Stomach (tissue), 9 donors: ENCODE data around the gene SELENOT. TPM values are rescaled to one million over a fixed set of nuclear protein-coding genes. Genes with fewer than 3 reads are reported as not detected.
"Not testable (repeated sequence)": the region's sequence is repeated elsewhere in the genome, so short reads cannot be mapped to it uniquely, and the experiment has no call there.

Experiments used
- DNase-seq, 2 donors: peaks; one replicate each; pipeline versions ENCODE4 v3.0.0 to v3.0.0-alpha.2; 2013 to 2019
- H3K27ac ChIP-seq, 5 donors: fragments of 200-600 bp in 4 of 5; sonication (generic) in 4 of 5; one replicate each; pipeline ENCODE4 v1.5.1; 2013 to 2019; ENCODE audit warnings: mild to moderate bottlenecking in 1 of 5, moderate library complexity in 1 of 5
- H3K27me3 ChIP-seq, 3 donors: fragments of 200-600 bp; sonication (generic); one replicate each; pipeline ENCODE4 v1.5.1; 2017 to 2019; ENCODE audit warnings: mixed run types in 1 of 3
- H3K36me3 ChIP-seq, 4 donors: fragments of 200-600 bp; sonication (generic); 1 replicate in 3 of 4; 2 replicates in 1 of 4; pipeline ENCODE4 v1.5.1; 2016 to 2019
- H3K4me1 ChIP-seq, 4 donors: fragments of 200-600 bp; sonication (generic); one replicate each; pipeline ENCODE4 v1.5.1; 2016 to 2019
- H3K4me3 ChIP-seq, 4 donors: fragments of 200-600 bp; sonication (generic) in 3 of 4; one replicate each; pipeline ENCODE4 v1.5.1; 2016 to 2019; ENCODE audit warnings: mild to moderate bottlenecking in 1 of 4
- H3K9me3 ChIP-seq, 4 donors: fragments of 200-600 bp; sonication (generic); one replicate each; pipeline ENCODE4 v1.5.1; 2016 to 2019
- EP300 ChIP-seq: sonication (generic); formaldehyde crosslinking; IDR thresholded peaks from one replicate; pipeline ENCODE4 v1.6.1; 2017; ENCODE audit warnings: antibody characterized with exemption
- POLR2A ChIP-seq, 4 donors: fragments of 450-650 bp; IDR thresholded peaks; one replicate each; pipeline ENCODE4 v1.6.1; 2016; ENCODE audit warnings: antibody characterized with exemption in 4 of 4, control low read depth in 2 of 4, mild to moderate bottlenecking in 1 of 4, moderate library complexity in 1 of 4
- POLR2AphosphoS5 ChIP-seq, 3 donors: sonication (generic); formaldehyde crosslinking; IDR thresholded peaks; one replicate each; pipeline ENCODE4 v1.6.1; 2016; ENCODE audit warnings: antibody characterized with exemption in 3 of 3
- WGBS, 5 donors: extraction: QIAGEN DNeasy Blood & Tissue Kit in 3 of 5; methylation state at CpG; one replicate each; pipeline versions ENCODE4 v1.1.5 to v1.1.7; 2013 to 2018; 5-methylcytosine and 5-hydroxymethylcytosine counted together
- intact Hi-C: fragments of 100-400 bp; cut with DNase I; formaldehyde crosslinking; loops from one replicate; pipeline ENCODE4 v1.15.1; 2023; ENCODE audit warnings: low total_unique reads
- polyA plus RNA-seq, 3 donors: library from polyadenylated mRNA; stranded (reverse); fragments of 200-250 nt; gene quantifications; one replicate each; pipeline ENCODE4 v1.2.3, GENCODE V29; 2013
- total RNA-seq, 5 donors: library from RNA; depleted of rRNA; stranded (reverse); fragments of >200 nt; gene quantifications; one replicate each; pipeline versions ENCODE4 v1.1.0 to v1.2.3, GENCODE V29; 2014 to 2016
- TF ChIP-seq, protein P1 (sequence below), 7 experiments: fragments of 450-650 bp in 4 of 7; fragments of 200-600 bp in 3 of 7; sonication (generic) in 3 of 7; IDR thresholded peaks; one replicate each; pipeline ENCODE4 v1.5.1; 2016 to 2019; ENCODE audit warnings: antibody characterized with exemption in 7 of 7, control low read depth in 2 of 7, mild to moderate bottlenecking in 1 of 7
- donor health status: healthy with polysubstance abuse.
- donor health status: Bipolar disorder and iron deficiency.
- donor health status: healthy.

Gene SELENOT
- total and polyA plus RNA-seq, 8 donors, result 41.5 to 324 (median 54.4) TPM

DNA sequence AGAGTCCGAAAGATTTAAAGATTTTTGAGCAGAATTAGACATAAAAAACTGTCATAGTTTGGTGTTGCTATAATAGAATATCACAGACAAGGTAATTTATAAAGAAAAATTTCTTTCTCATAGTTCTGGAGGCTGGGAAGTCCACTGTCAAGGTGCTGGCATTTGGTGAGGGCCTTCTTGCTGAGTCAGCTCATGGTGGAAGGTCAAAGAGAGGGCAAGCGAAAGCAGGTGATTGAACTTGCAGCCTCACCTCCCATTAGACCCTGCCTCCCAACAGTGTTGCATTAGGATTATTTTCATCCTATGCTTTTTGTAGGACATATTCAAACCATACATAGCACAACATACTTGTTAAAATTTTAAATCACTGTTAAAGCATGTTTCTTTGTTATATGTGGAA is 9.9 kb downstream of the SELENOT start:
- H3K4me3 ChIP-seq, result no peak overlapping the region
- H3K27ac ChIP-seq, result no peak overlapping the region
- H3K9me3 ChIP-seq, result no peaks in the 10 kb centered on the region
- no peak for DNase-seq
- intact Hi-C loops, result no loop called here
- TF ChIP-seq EP300, result no peak
- TF ChIP-seq, protein P1, sequence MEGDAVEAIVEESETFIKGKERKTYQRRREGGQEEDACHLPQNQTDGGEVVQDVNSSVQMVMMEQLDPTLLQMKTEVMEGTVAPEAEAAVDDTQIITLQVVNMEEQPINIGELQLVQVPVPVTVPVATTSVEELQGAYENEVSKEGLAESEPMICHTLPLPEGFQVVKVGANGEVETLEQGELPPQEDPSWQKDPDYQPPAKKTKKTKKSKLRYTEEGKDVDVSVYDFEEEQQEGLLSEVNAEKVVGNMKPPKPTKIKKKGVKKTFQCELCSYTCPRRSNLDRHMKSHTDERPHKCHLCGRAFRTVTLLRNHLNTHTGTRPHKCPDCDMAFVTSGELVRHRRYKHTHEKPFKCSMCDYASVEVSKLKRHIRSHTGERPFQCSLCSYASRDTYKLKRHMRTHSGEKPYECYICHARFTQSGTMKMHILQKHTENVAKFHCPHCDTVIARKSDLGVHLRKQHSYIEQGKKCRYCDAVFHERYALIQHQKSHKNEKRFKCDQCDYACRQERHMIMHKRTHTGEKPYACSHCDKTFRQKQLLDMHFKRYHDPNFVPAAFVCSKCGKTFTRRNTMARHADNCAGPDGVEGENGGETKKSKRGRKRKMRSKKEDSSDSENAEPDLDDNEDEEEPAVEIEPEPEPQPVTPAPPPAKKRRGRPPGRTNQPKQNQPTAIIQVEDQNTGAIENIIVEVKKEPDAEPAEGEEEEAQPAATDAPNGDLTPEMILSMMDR (IDR thresholded peaks at IDR 0.05), result no peak
- TF ChIP-seq POLR2AphosphoS5 (IDR thresholded peaks at IDR 0.05), result no peak
- TF ChIP-seq POLR2A (IDR thresholded peaks at IDR 0.05), result no peak
- H3K27me3 ChIP-seq, result no peaks in the 10 kb centered on the region
- WGBS, 5 donors, result 94 to 99% (median 94%) methylated on average over 2 of the region's 2 CpGs
- peaks cover 8 to 12% (median 10%) of the 10 kb centered on the region in 4 donors for H3K36me3 ChIP-seq
- peaks cover 0 to 63% (median 40%) of the 10 kb centered on the region in 4 donors for H3K4me1 ChIP-seq

DNA sequence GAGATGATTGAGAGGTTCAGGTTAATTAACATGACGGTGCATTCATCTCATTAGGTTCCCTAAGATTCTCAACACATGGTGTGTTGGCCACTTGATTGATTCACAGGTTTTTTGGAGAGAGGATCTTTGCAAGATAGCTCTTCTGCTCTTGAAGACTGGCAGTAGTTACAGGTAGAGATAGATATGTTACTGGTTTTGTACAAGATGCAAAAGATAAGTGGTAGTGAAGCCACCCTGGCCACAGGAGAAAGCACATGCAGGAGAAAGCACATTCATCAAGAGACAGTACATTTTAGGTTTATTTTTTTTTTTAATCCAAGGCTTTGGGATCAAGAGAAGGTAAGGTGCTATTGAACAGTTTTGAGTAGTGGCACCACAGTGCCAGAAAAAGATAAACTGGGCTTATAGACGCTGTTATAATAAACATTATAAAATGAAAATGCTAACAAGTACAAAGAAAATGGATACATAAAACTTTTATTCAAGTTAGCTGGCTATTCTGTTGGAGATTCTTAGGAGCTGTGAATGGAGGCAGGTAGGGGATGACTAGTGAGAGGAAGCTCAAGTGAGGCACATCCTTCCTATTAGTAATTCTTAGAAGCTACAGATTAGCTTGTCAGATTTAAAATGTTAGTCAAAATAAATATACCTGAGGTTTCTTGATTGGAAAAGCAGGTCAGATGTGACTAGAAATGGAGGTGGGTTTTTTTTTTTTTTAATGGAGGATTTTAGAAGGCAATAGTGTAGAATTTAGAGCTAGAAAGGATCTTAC is 10.8 kb downstream of the SELENOT start:
- H3K4me1 ChIP-seq, result peaks cover 0 to 54% (median 34%) of the 10 kb centered on the region in 4 donors
- no peak overlapping the region for H3K27ac ChIP-seq
- H3K36me3 ChIP-seq, result peaks cover 8 to 16% (median 13%) of the 10 kb centered on the region in 4 donors
- DNase-seq, result no peak
- H3K9me3 ChIP-seq, result no peaks in the 10 kb centered on the region
- intact Hi-C loops, result no loop called here
- WGBS, 5 donors, result 70 to 91% (median 83%) methylated on average over 2 of the region's 2 CpGs
- TF ChIP-seq POLR2A (IDR thresholded peaks at IDR 0.05), result no peak
- TF ChIP-seq, protein P1 (IDR thresholded peaks at IDR 0.05), result no peak
- no peak for TF ChIP-seq POLR2AphosphoS5 (IDR thresholded peaks at IDR 0.05)
- no peak for TF ChIP-seq EP300
- no peak overlapping the region for H3K4me3 ChIP-seq
- H3K27me3 ChIP-seq, result no peaks in the 10 kb centered on the region

DNA sequence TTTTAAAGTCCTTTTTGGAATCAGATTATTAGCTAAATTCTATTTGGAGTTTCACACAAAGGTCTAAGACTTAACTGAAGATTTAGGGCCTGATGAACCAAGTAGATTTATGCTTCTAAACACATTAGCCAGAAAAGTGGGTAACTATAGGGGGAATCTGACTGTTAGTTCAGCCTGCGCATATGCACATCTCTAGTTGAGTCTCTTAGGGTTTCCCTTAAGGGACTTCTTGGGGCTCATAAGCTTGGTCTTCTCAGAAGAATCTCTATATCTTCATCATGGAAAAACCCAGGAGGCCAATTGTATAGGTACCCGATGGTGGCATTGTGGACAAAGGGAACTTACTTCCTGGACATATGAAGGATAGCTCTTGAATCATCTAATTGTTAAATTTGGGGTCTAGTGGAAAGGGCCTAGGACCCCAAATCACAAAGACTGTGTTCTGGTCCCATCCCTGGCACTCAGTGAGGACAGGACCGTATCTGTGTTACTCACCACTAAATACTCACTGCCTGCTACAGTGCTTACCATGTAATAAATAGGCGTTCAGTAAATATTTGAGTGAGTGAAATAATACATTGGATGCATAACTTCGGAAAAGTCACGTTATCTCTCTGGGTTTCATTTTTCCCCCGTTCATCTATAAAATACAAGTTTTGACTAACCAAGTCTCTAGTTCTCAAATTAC is 17.0 kb downstream of the SELENOT start:
- Histone ChIP-seq H3K36me3 (peaks cover 2 to 27% (median 16%) of the 10 kb centered on the region in 4 donors), H3K4me3 (no peak overlapping the region), H3K4me1 (peaks cover 0 to 58% (median 24%) of the 10 kb centered on the region in 4 donors), H3K27ac (no peak overlapping the region), H3K27me3 (no peaks in the 10 kb centered on the region), H3K9me3 (no peaks in the 10 kb centered on the region)
- WGBS, 5 donors, result 59 to 75% (median 64%) methylated on average over 7 of the region's 7 CpGs
- intact Hi-C loops, result no loop called here
- TF ChIP-seq POLR2A (IDR thresholded peaks at IDR 0.05), result no peak
- no peak for TF ChIP-seq EP300
- TF ChIP-seq, protein P1 (IDR thresholded peaks at IDR 0.05), result no peak
- TF ChIP-seq POLR2AphosphoS5 (IDR thresholded peaks at IDR 0.05), result no peak
- DNase-seq, result no peak

DNA sequence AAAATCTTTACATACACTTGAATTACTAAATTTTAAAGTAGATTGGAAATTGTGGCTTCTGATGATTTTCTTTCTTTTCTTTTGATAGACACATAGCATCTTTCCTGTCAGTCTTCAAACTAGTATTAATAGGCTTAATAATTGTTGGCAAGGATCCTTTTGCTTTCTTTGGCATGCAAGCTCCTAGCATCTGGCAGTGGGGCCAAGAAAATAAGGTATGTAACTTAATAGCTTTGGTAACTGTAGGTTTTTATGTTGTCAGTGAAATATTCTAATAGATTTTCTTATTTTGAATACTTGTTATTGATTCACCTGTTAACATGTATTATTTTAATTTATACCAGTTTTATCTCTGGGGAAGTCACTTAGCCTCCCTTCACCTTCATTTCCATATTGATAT is 19.8 kb downstream of the SELENOT start:
- H3K36me3 ChIP-seq, result peaks cover 19 to 55% (median 44%) of the 10 kb centered on the region in 4 donors
- H3K9me3 ChIP-seq, H3K27ac ChIP-seq, H3K27me3 ChIP-seq, H3K4me3 ChIP-seq, DNase-seq, intact Hi-C loops: not testable (repeated sequence)
- H3K4me1 ChIP-seq, result peaks cover 0 to 49% (median 24%) of the 10 kb centered on the region in 4 donors
